RKO (cell line): ENCODE measurements around the gene AP2A2.

Experiments used
- DNase-seq: peaks from one replicate; pipeline ENCODE4 v3.0.0-alpha.2; 2016; ENCODE audit warnings: low spot score

Gene AP2A2

GRCh38 chr11:1042626-1043562 is 117.2 kb downstream of the AP2A2 start:
- no peak for DNase-seq

- DNase-seq: no peak
Observed at GRCh38 chr11:1043563-1044096, 118.0 kb downstream of the AP2A2 start.

DNA sequence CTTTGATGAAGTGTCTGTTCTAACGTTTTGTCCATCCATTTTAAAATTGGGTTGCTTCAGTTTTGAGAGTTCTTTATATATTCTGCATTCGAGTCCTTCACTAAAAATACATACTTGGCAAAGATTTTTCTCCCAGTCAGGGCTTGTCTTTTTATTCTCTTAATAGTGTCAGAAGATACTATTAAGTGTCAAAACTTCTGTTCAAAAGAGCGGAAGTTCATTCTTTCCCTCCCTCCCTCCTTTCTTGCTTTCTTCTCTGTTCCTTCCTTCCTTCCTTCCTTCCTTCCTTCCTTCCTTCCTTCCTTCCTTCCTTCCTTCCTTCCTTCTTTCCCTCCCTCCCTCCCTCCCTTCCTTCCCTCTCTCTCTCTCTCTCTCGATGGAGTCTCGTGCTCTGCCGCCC is 118.5 kb downstream of the AP2A2 start:
- no peak for DNase-seq

GRCh38 chr11:1047595-1048156 is 122.0 kb downstream of the AP2A2 start:
- DNase-seq: no peak

DNA sequence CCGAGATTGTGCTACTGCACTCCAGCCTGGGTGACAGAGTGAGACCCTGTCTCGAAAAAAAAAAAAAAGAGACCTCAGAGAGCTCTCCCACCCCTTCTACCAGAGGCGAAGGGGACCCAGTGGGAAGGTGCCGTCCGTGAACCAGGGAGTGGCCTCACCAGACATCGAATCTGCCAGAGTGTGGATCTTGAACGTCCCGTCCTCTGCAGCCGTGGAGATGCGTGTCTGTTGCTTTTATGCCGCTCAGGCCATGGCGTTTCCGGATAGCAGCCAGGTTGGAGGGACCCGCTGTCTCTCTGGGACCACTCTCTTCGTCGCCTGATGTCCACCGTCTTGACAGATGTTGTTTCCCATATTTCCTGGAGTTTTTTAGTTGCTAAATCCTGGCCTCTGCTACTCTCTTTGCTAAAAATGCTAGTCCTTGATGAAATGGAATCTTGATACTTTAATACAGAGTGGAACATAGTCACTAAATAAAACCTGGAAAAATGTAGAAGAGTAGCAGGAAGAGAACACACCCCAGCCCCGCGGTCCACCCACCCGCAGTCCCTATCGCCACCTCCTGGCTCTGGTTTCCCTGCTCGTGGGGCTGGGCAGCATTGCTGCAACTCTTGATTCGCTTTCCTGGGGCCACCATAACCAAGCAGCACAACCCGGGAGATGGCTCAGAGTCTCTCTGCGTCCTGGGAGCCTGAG is 122.9 kb downstream of the AP2A2 start:
- no peak for DNase-seq

DNA sequence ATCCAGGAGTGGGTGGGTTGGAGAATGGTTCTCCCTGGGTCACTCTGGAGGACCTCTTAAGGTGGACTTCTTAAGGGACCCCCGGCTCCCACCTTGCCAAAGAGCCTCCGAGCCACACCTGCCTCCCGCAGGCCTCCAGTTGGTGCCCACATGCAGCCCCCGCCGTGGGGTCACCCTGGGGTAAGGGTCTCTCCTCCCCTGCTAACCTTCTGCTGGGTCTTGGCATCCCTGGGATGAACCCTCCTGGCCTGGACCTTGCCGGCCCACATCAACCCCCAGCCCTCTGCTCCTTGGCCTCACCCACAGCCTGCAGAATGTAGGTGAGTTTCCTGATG is 123.4 kb downstream of the AP2A2 start:
- no peak for DNase-seq

GRCh38 chr11:1049431-1049891 is 123.8 kb downstream of the AP2A2 start:
- DNase-seq: no peak

DNA sequence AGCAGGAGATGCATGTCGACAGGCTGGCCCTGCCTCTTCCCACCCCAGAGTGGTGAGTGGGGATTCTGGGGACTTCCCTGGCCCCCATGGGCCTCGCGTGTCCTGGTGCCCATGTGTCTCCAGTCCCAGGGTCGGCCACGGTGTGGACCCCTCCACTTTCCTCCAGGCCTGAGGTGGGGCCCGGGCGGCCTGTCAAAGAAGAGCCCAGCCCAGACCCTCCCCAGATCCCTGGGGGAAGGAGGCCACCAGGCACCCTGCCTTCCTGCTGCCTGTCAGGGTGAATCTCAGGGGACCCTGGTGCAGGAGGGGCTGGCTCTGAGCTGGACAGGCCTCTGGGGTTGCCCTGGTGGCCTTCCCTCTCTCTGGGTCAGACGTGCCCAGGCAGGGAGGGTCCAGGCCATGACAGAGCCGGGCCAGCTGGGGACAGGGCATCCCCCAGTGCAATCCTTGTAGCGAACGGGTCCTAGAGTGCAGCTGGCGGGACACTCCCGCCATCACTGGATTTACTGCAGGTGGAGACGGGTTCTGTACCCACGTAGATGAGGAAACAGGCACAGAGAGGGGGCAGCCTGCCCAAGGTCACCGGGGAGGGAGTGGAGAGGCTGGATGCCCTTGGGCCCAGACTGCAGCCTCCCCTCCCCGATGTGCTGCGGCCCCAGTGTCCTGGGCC is 124.4 kb downstream of the AP2A2 start:
- DNase-seq: no peak

DNA sequence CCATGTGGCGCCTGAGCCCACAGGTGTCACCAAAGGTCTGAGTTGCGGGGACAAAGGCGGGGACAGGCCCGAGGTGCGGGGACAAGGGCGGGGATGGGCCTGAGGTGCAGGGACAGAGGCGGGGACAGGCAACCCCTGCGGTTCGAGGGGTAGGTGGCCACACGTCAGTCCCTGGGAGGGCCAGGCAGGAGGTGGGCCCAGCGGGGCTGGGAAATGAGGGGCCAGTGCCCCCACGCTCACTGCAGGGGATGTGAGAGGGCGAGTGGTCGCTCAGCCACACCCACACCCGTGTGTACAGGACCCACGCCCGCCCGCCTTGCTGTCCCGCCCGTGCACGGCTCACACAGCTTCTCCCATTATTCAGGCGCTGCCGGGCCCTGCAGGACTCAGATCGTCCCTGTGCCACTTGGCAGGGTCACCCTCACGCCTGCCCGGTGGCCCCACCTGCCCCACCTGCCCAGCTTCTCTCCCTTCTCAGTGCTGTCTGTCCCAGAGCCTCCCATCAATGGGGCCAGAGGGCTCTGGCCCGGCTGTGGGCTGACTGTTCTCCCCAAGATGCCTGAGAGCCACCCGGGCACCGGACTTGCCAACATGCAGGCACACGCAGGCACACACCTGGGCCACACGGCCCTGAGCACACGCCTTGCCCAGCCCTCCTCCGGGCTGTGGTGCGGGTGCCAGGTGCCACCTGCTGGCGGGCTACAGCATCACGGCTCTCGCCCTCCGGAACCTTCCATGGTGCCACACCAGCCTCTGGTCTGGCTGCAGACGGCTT is 125.1 kb downstream of the AP2A2 start:
- peak; percentile 63 for DNase-seq

GRCh38 chr11:1051356-1052132 is 125.9 kb downstream of the AP2A2 start:
- no peak for DNase-seq

DNA sequence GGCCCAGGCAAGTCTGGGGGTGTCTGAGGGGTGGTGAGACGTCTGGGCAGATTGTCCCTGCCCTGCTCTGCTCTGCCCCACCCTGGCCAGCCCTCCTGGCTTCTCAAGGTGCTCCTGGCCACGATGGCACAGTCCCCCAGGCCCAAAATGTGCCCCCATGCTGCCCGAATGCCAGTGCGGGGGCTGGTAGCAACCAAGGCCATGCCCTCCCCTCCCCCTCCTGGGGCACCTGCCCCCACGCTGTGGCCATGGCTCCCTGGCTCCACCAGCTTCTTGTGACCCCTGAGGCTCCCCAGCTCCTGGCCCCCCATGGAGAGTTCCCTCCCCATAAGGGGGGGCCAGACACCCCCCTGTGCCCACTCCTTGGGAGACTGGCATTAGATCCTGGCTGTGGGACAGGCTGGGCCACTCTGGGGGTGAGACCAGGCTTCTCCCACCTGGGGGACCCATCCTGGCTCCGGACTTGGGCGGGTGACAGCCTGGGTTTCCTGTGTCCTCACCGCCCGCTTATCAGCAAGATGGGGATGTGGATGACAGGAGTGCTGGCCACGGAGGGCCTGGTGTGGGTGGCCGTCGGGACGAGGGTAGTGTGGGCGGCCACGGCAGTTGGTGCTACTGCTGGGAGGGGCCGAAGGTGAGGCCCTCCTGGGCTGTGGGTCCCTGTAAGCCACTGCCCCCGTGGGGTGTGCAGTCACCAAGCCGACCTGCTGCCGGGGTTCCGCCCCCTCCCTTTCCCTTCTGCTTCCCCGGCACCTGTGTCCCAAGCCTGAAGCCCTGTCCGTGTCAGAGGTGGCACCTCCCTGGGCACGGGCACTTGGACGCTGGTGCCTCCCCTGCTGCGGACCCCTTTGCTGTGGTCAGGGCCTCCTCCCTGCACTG is 126.7 kb downstream of the AP2A2 start:
- DNase-seq: no peak

DNA sequence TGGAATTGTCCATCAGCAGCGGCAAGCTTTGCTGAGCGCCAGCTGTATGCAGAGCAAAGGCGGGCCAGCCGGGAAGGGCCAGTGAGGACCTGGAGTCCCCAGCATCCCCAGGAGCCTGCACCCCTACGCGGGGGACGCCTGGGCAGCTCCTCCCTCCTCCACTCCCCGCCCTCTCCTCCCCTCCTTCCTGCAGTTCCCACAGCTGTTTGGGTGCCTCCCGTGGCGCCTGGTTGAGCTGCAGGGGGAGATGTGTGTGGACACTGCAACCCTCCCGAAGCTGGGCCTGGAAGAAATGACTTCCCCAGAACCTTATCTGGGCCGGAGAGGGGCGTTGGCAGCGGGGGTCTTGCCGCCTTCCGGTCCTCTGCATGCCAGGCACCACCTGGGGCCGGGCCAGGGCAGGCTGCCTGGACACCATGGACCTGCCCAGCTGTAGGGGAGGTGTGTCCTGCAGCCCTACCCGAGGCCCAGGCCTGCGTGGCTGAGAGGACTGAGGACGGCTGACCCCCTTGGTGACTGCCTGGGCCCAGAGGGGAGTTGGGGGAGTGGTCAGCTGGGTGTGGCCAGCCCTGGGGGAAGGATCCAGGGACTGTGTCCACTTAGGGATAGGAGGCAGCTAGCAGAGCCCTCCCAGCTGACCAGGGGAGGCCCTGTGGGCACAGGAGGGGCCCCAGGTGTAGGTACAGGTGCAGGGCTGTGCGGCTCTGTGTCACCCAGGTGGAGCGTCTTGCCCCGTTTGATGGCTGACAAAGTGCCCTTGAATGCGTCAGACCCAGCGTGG is 127.6 kb downstream of the AP2A2 start:
- DNase-seq: no peak

- DNase-seq: no peak
Observed at GRCh38 chr11:1054143-1055108, 128.8 kb downstream of the AP2A2 start.

DNA sequence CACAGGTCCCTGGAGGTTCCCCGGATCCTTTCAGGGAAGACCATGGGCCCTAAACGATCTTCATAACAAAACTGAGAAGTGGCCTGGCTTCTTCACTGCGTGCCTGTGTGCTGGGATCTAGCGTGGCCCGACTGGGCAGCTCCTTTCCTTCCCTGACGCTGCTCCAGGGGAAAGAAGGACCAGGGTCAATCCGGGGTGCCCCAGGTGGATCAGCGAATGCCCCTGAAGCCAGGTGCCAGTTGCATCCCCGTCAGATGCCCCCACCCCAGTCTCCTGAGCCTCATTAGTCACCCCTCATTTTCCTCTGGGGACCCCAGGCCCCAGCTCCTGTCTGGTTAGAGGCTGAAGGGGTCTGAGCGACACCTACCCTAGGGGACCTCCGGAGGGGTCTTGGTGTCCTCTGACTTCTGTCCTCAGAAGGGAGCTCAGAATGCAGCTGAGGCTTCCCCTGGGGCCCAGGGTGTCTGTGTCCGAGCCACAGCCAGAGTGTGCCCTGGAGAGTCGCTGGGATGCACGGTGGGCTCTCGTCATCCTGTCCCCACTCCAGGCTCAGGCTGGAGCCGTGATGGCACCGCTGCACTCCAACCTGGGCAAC is 129.5 kb downstream of the AP2A2 start:
- no peak for DNase-seq

DNA sequence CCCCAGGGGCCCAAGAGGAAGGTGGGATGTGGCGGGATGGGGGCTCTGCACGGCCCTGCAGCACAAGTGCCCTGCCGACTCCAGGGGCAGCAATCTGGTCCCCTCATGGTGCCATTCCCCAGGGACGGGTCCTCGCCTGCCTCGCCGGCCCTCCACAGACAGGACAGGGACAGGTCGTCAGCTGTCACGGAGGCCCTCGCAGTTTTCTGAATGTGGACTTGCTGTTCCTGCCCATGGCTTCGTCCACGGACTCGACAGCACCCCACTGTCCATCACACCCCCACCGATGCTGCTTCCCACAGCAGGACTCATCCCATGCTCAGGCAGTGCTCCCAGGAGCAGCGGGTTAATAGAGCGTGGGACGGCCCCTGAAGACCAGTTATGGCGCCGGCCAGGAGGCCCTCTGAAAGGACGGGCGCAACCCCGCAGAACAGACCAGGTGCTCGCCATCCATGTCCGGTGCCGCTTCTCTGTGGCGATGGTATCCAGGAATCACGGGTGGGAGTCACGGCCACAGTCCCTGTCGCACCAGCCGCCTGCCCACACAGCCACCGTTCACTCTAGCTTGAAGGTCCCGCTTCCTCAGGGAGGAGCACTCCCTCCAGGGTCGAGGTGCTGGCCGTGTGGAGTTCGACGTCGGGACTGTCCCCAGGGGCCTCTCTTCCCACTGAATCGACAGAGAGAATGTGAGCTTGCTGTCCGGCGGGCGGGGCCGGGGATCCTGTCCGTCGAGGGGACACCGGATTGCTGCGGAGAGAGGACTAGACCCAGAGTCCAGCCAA is 130.5 kb downstream of the AP2A2 start:
- no peak for DNase-seq

DNA sequence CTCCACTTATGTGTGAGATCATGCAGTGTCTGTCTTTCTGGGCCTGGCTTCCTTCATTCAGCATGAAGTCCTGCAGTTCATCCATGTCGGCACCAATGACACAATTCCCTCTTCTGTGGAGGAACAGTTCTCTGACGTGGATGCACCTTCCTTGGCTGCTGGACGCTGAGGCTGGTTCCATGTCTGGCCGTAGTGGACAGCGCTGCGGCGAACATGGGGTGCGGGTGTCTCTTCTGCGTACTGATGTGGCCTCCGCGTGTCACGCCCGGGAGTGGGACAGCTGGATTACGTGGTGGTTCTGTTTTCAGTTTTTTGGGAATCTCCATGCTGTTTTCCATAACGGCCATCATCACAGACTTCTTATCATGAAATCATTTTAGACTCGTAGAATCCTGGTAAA is 132.1 kb downstream of the AP2A2 start:
- no peak for DNase-seq
